Fibroblast of pulmonary artery (primary cell): ENCODE results near the gene RPL22.

Experiments
- DNase-seq: peaks from one replicate; pipeline ENCODE4 v3.0.0-alpha.2; 2010; ENCODE audit warnings: low read depth
- H3K4me3 ChIP-seq: replicated peaks from 2 replicates; pipeline ENCODE4 v1.5.1; 2011; ENCODE audit warnings: low read depth, mild to moderate bottlenecking, control low read depth, low read length, moderate library complexity
- TF ChIP-seq, protein P1 (sequence below): IDR thresholded peaks from 2 replicates; pipeline ENCODE4 v1.5.1; 2011; ENCODE audit warnings: mild to moderate bottlenecking, control low read depth, low read length, inconsistent platforms; ENCODE audit errors: missing control alignments

Gene RPL22

DNA sequence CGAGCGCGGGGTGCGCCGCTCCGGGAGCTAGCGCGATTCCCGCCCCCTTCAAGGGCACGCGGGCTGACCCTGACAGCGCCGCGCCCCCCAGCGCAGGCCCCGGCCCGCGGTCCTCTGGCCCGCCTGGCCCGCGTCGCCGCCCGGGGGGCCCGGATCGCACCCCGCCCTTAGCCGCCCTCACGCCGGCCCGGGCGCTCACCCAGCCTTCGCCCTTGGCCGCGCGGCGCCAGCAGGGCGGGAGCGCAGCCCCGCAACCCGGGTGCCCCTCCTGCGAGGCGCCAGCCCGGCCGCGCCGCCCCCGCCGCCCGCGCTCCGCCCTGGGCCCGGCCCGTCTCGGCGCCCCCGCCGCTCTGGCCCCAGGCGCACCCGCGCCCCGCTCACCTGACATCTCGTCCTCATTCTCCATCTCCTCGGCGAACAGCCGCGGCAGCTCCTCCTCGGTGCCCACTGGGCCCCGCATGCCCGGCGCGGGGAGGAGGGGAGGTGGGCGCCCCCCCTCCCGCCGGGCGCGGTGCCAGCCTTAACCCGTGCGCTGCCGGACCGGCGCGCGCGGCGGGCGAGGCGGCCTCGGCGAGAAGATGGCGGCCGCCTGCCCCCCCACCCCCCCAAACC, 19.7 kb downstream of the RPL22 start:
- no peak overlapping the region for H3K4me3 ChIP-seq
- DNase-seq = no peak
- TF ChIP-seq, protein P1, sequence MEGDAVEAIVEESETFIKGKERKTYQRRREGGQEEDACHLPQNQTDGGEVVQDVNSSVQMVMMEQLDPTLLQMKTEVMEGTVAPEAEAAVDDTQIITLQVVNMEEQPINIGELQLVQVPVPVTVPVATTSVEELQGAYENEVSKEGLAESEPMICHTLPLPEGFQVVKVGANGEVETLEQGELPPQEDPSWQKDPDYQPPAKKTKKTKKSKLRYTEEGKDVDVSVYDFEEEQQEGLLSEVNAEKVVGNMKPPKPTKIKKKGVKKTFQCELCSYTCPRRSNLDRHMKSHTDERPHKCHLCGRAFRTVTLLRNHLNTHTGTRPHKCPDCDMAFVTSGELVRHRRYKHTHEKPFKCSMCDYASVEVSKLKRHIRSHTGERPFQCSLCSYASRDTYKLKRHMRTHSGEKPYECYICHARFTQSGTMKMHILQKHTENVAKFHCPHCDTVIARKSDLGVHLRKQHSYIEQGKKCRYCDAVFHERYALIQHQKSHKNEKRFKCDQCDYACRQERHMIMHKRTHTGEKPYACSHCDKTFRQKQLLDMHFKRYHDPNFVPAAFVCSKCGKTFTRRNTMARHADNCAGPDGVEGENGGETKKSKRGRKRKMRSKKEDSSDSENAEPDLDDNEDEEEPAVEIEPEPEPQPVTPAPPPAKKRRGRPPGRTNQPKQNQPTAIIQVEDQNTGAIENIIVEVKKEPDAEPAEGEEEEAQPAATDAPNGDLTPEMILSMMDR = no peak

GRCh38 chr1:6178751-6179563, 20.4 kb downstream of the RPL22 start:
- TF ChIP-seq, protein P1 = no peak
- H3K4me3 ChIP-seq = no peak overlapping the region

GRCh38 chr1:6177681-6178380, 21.6 kb downstream of the RPL22 start:
- TF ChIP-seq, protein P1 = no peak
- no peak for DNase-seq
- no peak overlapping the region for H3K4me3 ChIP-seq

More at GRCh38 chr1:6178751-6179563, 20.4 kb downstream of the RPL22 start:
- no peak for DNase-seq

DNA sequence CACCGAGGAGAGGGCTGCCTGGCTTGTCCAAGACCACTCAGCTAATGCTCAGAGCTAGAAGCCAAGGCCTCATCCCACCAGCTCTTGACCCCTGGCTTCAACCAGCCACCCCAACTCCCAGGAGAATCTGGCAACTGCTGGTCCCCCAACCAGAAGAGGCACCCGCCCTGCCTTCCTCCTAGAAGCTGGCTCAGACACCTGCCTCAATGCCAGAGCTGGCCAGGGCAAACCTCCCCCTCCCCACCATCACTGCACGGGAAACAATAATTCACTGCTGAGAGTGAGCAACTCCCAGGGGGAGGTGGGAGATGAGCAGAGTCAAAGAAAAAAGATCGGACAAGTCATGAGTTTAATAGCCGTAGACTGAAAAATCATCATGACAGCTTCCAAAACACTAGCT, 22.6 kb downstream of the RPL22 start:
- no peak for DNase-seq
- TF ChIP-seq, protein P1 = no peak

GRCh38 chr1:6175411-6175828, 24.0 kb downstream of the RPL22 start:
- DNase-seq = no peak
- no peak overlapping the region for H3K4me3 ChIP-seq
- TF ChIP-seq, protein P1 = no peak

More for the DNA sequence above, 22.6 kb downstream of the RPL22 start:
- H3K4me3 ChIP-seq = no peak overlapping the region

DNA sequence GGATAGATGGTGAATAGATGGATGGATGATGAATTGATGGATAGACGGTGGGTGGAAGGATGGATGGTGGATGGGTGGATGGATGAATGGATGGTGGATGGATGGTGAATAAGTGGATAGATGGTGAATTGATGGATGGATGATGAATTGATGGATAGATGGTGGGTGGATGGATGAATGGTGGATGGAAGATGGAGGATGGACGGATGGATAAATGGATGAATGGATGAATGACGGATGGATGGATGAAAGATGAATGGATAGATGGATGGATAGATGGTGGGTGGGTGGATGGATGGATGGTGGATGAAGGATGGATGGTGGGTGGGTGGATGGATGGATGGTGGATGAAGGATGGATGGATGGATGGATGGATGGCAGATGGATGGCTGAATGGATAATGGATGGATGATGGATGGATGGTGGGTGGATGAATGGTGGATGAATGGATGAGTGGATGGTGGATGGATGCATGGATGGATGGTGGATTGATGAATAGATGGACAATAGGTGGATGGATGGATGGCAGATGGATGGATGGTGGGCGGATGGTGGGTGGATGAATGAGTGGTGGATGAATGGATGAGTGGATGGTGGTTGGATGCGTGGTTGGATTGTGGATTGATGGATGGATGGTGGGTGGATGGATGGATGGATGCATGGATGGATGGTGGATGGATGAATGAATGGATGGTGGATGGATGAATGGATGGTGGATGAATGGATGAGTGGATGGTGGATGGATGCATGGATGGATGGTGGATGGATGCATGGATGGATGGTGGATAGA, 24.6 kb downstream of the RPL22 start:
- TF ChIP-seq, protein P1 = no peak
- no peak for DNase-seq
- H3K4me3 ChIP-seq = no peak overlapping the region
